Neutrophil (primary cell): ENCODE results near the gene PEX5L.

Experiments
- H3K27ac ChIP-seq: fragments of 200-600 bp; sonication (generic); 2 replicates; pipeline ENCODE4 v1.5.1; 2016; ENCODE audit warnings: mild to moderate bottlenecking, moderate library complexity
- H3K27me3 ChIP-seq: fragments of 200-600 bp; sonication (generic); 2 replicates; pipeline ENCODE4 v1.6.0; 2016; ENCODE audit warnings: mild to moderate bottlenecking
- H3K36me3 ChIP-seq: fragments of 200-600 bp; sonication (generic); 2 replicates; pipeline ENCODE4 v1.5.1; 2017
- H3K4me1 ChIP-seq, 2 experiments: fragments of 200-600 bp in 1 of 2; sonication (generic) in 1 of 2; 1 replicate in 1 of 2; 2 replicates in 1 of 2; pipeline versions ENCODE4 v1.5.1 to v1.6.1; 2013 to 2016; ENCODE audit warnings: low read depth in 1 of 2, low read length in 1 of 2, mild to moderate bottlenecking in 1 of 2, moderate library complexity in 1 of 2; ENCODE audit not compliant: control insufficient read depth in 1 of 2, insufficient read depth in 1 of 2
- H3K4me3 ChIP-seq, 2 experiments: fragments of 200-600 bp in 1 of 2; sonication (generic) in 1 of 2; 1 replicate in 1 of 2; 2 replicates in 1 of 2; pipeline ENCODE4 v1.5.1; 2013 to 2016; ENCODE audit warnings: low read depth in 1 of 2, low read length in 1 of 2, mild to moderate bottlenecking in 1 of 2, moderate library complexity in 1 of 2
- H3K9me3 ChIP-seq: fragments of 200-600 bp; sonication (generic); 2 replicates; pipeline ENCODE4 v1.5.1; 2016
- TF ChIP-seq, protein P1 (sequence below): fragments of 200-600 bp; sonication (generic); IDR thresholded peaks from 2 replicates; pipeline ENCODE4 v1.5.1; 2016; ENCODE audit warnings: antibody characterized with exemption

The PEX5L gene

DNA sequence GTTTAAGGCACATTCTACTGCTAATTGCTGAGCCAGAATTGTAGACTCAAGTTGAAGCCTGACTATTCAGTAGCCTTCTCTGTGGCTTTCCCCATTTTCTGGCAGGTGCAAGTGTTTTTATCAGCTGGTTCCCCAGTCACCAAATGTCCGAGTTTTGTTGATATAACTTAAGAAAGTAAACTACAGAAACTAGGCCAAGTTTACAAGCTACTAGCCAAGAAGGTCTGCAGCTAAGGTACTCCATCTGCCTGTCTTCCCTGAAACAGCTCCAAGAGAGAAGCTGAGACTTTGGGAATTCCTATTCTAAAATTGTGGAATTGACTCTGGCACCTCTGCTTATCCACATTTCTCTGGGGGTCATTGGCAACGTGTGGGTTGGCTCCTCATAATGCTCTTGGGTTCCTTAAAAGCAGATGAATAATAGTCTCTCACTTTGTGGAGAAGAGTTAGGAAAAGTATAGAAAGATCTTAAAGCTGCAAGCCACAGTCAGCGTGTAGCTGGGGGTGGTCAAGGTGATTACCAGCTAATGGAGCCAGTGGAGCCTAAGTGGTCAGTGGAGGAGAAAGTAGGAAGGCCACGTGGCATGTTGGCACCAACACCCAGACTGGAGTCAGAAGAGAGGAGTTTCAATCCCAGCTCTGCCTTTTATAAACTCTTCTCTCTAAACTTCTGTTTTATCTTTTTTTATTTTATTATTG lies 128.8 kb downstream of the PEX5L start:
- H3K9me3 ChIP-seq: no peaks in the 10 kb centered on the region
- no peaks in the 10 kb centered on the region for H3K4me1 ChIP-seq
- no peaks in the 10 kb centered on the region for H3K27me3 ChIP-seq
- no peaks in the 10 kb centered on the region for H3K36me3 ChIP-seq
- H3K27ac ChIP-seq: no peak overlapping the region
- no peak overlapping the region for H3K4me3 ChIP-seq
- TF ChIP-seq, protein P1, sequence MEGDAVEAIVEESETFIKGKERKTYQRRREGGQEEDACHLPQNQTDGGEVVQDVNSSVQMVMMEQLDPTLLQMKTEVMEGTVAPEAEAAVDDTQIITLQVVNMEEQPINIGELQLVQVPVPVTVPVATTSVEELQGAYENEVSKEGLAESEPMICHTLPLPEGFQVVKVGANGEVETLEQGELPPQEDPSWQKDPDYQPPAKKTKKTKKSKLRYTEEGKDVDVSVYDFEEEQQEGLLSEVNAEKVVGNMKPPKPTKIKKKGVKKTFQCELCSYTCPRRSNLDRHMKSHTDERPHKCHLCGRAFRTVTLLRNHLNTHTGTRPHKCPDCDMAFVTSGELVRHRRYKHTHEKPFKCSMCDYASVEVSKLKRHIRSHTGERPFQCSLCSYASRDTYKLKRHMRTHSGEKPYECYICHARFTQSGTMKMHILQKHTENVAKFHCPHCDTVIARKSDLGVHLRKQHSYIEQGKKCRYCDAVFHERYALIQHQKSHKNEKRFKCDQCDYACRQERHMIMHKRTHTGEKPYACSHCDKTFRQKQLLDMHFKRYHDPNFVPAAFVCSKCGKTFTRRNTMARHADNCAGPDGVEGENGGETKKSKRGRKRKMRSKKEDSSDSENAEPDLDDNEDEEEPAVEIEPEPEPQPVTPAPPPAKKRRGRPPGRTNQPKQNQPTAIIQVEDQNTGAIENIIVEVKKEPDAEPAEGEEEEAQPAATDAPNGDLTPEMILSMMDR: no peak

DNA sequence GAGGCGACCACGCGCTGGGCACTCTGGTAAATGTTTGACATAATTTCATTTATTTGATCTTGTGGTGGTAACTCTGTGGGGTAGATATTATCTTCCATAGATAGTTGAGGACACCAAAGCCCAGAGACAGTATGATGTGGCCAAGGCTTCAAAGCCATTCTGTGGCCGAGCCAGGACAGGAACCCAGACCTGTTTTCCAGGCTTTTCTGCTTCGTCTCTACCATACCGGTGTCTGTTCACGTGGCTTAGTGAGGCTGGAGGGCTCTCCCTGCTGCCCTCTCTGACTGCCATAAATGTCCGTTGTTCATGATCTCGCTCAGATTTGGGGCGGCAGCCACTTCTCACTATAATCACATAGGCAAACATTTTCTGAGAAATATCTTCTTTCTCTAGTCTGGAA lies 134.7 kb downstream of the PEX5L start:
- Histone ChIP-seq H3K27me3 (peaks cover 16% of the 10 kb centered on the region), H3K4me1 (no peaks in the 10 kb centered on the region), H3K9me3 (no peaks in the 10 kb centered on the region), H3K27ac (no peak overlapping the region), H3K36me3 (no peaks in the 10 kb centered on the region), H3K4me3 (no peak overlapping the region)
- TF ChIP-seq, protein P1: no peak

DNA sequence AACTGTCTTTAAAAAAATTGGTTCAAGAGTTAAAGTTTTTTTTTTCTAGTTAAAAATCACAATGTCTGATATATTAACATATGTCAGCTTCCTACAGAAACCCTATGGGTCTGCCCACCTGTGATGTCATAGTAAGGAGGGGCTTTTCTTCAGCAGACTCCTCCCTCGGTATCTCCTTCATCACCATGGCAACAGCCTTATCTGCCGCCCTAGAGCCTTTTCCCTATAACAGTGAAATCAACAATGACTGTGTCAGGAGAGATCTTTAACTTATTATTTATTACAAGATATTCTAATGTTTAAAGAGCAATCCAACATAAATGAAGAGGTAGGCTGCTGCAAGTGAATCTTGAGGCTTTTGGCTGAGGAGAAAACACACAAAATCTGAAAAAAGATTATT lies 138.7 kb downstream of the PEX5L start:
- no peaks in the 10 kb centered on the region for H3K9me3 ChIP-seq

DNA sequence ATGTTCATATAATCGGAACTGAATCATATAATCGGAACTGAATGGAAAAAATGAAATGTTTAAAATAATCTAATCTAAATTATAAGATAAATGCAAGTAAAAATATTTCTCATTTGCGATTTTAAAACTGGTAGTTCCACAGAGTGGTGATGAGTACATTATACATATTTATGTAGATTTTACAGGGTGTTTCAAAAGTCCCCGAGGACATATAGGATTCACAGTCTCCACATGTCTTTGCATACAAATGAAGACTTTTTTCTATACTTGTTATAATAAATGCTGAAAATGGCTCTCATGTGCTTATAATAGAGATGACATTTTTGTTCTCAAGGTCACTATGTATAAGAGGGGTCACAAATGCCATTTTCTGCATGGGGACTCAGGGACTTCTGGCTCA lies 139.5 kb downstream of the PEX5L start:
- Histone ChIP-seq H3K9me3 (no peaks in the 10 kb centered on the region), H3K27ac (no peak overlapping the region), H3K27me3 (peaks cover 16% of the 10 kb centered on the region), H3K4me3 (no peak overlapping the region), H3K4me1 (no peaks in the 10 kb centered on the region), H3K36me3 (no peaks in the 10 kb centered on the region)
- TF ChIP-seq, protein P1: no peak

More for the DNA sequence above, 138.7 kb downstream of the PEX5L start:
- Histone ChIP-seq H3K36me3 (no peaks in the 10 kb centered on the region), H3K4me1 (no peaks in the 10 kb centered on the region), H3K27me3 (peaks cover 16% of the 10 kb centered on the region), H3K4me3 (no peak overlapping the region), H3K27ac (no peak overlapping the region)
- TF ChIP-seq, protein P1: no peak

DNA sequence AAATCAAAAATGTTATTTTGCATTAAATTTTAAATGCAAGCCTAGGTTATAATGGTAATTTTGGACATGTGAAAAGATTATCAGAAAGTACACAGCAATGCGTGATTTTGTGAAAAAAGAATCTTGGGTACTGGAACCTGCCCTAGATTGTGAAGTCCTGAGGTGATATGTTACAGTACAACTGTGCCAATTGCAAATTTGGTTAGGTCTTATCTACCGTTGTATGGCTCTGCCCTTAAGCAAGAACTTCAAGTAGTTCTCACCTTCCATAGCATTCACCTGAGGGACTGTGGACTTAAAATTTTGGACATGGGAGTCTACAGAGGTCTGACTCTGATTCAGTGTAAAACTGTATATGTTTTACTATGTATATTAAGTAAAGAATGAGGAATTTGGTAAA lies 140.2 kb downstream of the PEX5L start:
- no peaks in the 10 kb centered on the region for H3K9me3 ChIP-seq
- H3K27me3 ChIP-seq: peaks cover 16% of the 10 kb centered on the region
- TF ChIP-seq, protein P1: no peak
- no peak overlapping the region for H3K4me3 ChIP-seq
- no peaks in the 10 kb centered on the region for H3K4me1 ChIP-seq
- no peak overlapping the region for H3K27ac ChIP-seq
- no peaks in the 10 kb centered on the region for H3K36me3 ChIP-seq
